HEK293 (cell line): ENCODE data around the gene WNT7B.

Experiments
- CTCF ChIA-PET: fragments of 350-600 bp; formaldehyde crosslinking; extraction: SDS; loops from one replicate; lab custom pipeline; 2021; ENCODE audit warnings: antibody characterized with exemption; lab: Yijun Ruan, JAX
- POLR2A ChIA-PET: fragments of 300-600 bp; formaldehyde crosslinking; extraction: SDS; loops from one replicate; lab custom pipeline; 2020; ENCODE audit warnings: antibody characterized with exemption, inconsistent platforms; lab: Yijun Ruan, JAX
- H3K27ac ChIP-seq: fragments of 200-500 bp; sonication (Bioruptor generic); 2 replicates; pipeline ENCODE4 v1.5.1; 2014; ENCODE audit warnings: low read depth, low read length, control low read depth, inconsistent platforms; ENCODE audit errors: extremely low read depth
- H3K36me3 ChIP-seq, 2 experiments: fragments of 200-500 bp in 1 of 2; sonication (Bioruptor generic) in 1 of 2; 1 replicate in 1 of 2; 2 replicates in 1 of 2; pipeline ENCODE4 v1.5.1; 2014 to 2017; ENCODE audit warnings: inconsistent platforms in 2 of 2, low read length in 2 of 2; ENCODE audit not compliant: control insufficient read depth in 2 of 2, insufficient read depth in 1 of 2
- H3K4me1 ChIP-seq: fragments of 200-500 bp; sonication (Bioruptor generic); 2 replicates; pipeline ENCODE4 v1.5.1; 2014; ENCODE audit warnings: mild to moderate bottlenecking, low read length, inconsistent platforms; ENCODE audit not compliant: control insufficient read depth, insufficient read depth
- H3K4me3 ChIP-seq: 2 replicates; pipeline ENCODE4 v1.5.1; 2011; ENCODE audit warnings: low read depth, mild to moderate bottlenecking, control low read depth, low read length, moderate library complexity
- H3K9me3 ChIP-seq: fragments of 200-500 bp; sonication (Bioruptor generic); 2 replicates; pipeline ENCODE4 v1.5.1; 2014; ENCODE audit warnings: low read depth, low read length, inconsistent platforms; ENCODE audit not compliant: control insufficient read depth, insufficient read depth
- GLIS1 ChIP-seq: fragments of 450-650 bp; formaldehyde crosslinking; IDR thresholded peaks from 2 replicates; pipeline ENCODE4 v1.5.1; 2016; ENCODE audit warnings: missing biosample characterization, missing genetic modification characterization
- SP3 ChIP-seq: fragments of 450-650 bp; formaldehyde crosslinking; IDR thresholded peaks from 2 replicates; pipeline ENCODE4 v1.5.1; 2016; ENCODE audit warnings: missing biosample characterization, missing genetic modification characterization
- ZBTB21 ChIP-seq: fragments of 450-650 bp; formaldehyde crosslinking; IDR thresholded peaks from 2 replicates; pipeline ENCODE4 v1.5.1; 2017; ENCODE audit warnings: missing biosample characterization, missing genetic modification characterization
- ZNF114 ChIP-seq: fragments of 450-650 bp; formaldehyde crosslinking; IDR thresholded peaks from 2 replicates; pipeline ENCODE4 v1.5.0; 2017; ENCODE audit warnings: missing biosample characterization, missing genetic modification characterization
- ZNF138 ChIP-seq: fragments of 450-650 bp; formaldehyde crosslinking; IDR thresholded peaks from 2 replicates; pipeline ENCODE4 v1.5.1; 2016; ENCODE audit warnings: missing biosample characterization, missing genetic modification characterization, borderline replicate concordance
- ZNF19 ChIP-seq: fragments of 450-650 bp; formaldehyde crosslinking; IDR thresholded peaks from 2 replicates; pipeline ENCODE4; 2016; ENCODE audit warnings: missing biosample characterization, missing genetic modification characterization, low read depth
- ZNF211 ChIP-seq: fragments of 450-650 bp; formaldehyde crosslinking; IDR thresholded peaks from 2 replicates; pipeline ENCODE4 v1.5.1; 2016; ENCODE audit warnings: low read depth, missing biosample characterization, missing genetic modification characterization
- ZNF239 ChIP-seq: fragments of 450-650 bp; formaldehyde crosslinking; IDR thresholded peaks from 2 replicates; pipeline ENCODE4 v1.5.1; 2016; ENCODE audit warnings: missing biosample characterization, missing genetic modification characterization
- ZNF391 ChIP-seq: fragments of 450-650 bp; formaldehyde crosslinking; IDR thresholded peaks from 2 replicates; pipeline ENCODE4 v1.5.1; 2016; ENCODE audit warnings: low read depth, missing biosample characterization, missing genetic modification characterization, borderline replicate concordance
- ZNF426 ChIP-seq: fragments of 450-650 bp; formaldehyde crosslinking; IDR thresholded peaks from 2 replicates; pipeline ENCODE4 v1.5.1; 2017; ENCODE audit warnings: missing biosample characterization, missing genetic modification characterization, mild to moderate bottlenecking, inconsistent platforms, moderate library complexity
- ZNF473 ChIP-seq: fragments of 450-650 bp; formaldehyde crosslinking; IDR thresholded peaks from 2 replicates; pipeline ENCODE4 v1.5.1; 2017; ENCODE audit warnings: missing biosample characterization, missing genetic modification characterization
- ZNF514 ChIP-seq: fragments of 450-650 bp; formaldehyde crosslinking; IDR thresholded peaks from 2 replicates; pipeline ENCODE4 v1.5.1; 2016; ENCODE audit warnings: missing biosample characterization, missing genetic modification characterization
- ZNF548 ChIP-seq: fragments of 450-650 bp; formaldehyde crosslinking; IDR thresholded peaks from 2 replicates; pipeline ENCODE4 v1.5.1; 2016; ENCODE audit warnings: missing biosample characterization, missing genetic modification characterization
- ZNF549 ChIP-seq: fragments of 450-650 bp; IDR thresholded peaks from 2 replicates; pipeline ENCODE4 v1.5.1; 2018; ENCODE audit warnings: missing biosample characterization, missing genetic modification characterization, mild to moderate bottlenecking, inconsistent platforms, moderate library complexity
- ZNF654 ChIP-seq: fragments of 450-650 bp; formaldehyde crosslinking; IDR thresholded peaks from 2 replicates; pipeline ENCODE4 v1.5.1; 2016; ENCODE audit warnings: low read depth, missing biosample characterization, missing genetic modification characterization
- ZNF677 ChIP-seq: fragments of 450-650 bp; IDR thresholded peaks from 2 replicates; pipeline ENCODE4 v1.5.0; 2018; ENCODE audit warnings: missing biosample characterization, mild to moderate bottlenecking, missing genetic modification characterization, moderate library complexity
- ZNF747 ChIP-seq: fragments of 450-650 bp; formaldehyde crosslinking; IDR thresholded peaks from 2 replicates; pipeline ENCODE4 v1.5.1; 2016; ENCODE audit warnings: missing biosample characterization, missing genetic modification characterization
- ZNF777 ChIP-seq: fragments of 450-650 bp; formaldehyde crosslinking; IDR thresholded peaks from 2 replicates; pipeline ENCODE4 v1.5.1; 2017; ENCODE audit warnings: missing biosample characterization, missing genetic modification characterization, borderline replicate concordance
- ZSCAN30 ChIP-seq: fragments of 450-650 bp; IDR thresholded peaks from 2 replicates; pipeline ENCODE4 v1.5.1; 2018; ENCODE audit warnings: missing biosample characterization, mild to moderate bottlenecking, missing genetic modification characterization, moderate library complexity
- TF ChIP-seq, protein P1 (sequence below): fragments of 450-650 bp; formaldehyde crosslinking; IDR thresholded peaks from 2 replicates; pipeline ENCODE4 v1.5.1; 2016; ENCODE audit warnings: missing biosample characterization, missing genetic modification characterization
- TF ChIP-seq, protein P2 (sequence below): fragments of 450-650 bp; formaldehyde crosslinking; IDR thresholded peaks from 2 replicates; pipeline ENCODE4 v1.5.1; 2017; ENCODE audit warnings: missing biosample characterization, missing genetic modification characterization
- TF ChIP-seq, protein P3 (sequence below): fragments of 450-650 bp; formaldehyde crosslinking; IDR thresholded peaks from 2 replicates; pipeline ENCODE4 v1.5.1; 2017; ENCODE audit warnings: missing biosample characterization, missing genetic modification characterization
- TF ChIP-seq, protein P4 (sequence below): fragments of 450-650 bp; formaldehyde crosslinking; IDR thresholded peaks from 2 replicates; pipeline ENCODE4 v1.5.1; 2016; ENCODE audit warnings: missing biosample characterization, missing genetic modification characterization

WNT7B gene

DNA sequence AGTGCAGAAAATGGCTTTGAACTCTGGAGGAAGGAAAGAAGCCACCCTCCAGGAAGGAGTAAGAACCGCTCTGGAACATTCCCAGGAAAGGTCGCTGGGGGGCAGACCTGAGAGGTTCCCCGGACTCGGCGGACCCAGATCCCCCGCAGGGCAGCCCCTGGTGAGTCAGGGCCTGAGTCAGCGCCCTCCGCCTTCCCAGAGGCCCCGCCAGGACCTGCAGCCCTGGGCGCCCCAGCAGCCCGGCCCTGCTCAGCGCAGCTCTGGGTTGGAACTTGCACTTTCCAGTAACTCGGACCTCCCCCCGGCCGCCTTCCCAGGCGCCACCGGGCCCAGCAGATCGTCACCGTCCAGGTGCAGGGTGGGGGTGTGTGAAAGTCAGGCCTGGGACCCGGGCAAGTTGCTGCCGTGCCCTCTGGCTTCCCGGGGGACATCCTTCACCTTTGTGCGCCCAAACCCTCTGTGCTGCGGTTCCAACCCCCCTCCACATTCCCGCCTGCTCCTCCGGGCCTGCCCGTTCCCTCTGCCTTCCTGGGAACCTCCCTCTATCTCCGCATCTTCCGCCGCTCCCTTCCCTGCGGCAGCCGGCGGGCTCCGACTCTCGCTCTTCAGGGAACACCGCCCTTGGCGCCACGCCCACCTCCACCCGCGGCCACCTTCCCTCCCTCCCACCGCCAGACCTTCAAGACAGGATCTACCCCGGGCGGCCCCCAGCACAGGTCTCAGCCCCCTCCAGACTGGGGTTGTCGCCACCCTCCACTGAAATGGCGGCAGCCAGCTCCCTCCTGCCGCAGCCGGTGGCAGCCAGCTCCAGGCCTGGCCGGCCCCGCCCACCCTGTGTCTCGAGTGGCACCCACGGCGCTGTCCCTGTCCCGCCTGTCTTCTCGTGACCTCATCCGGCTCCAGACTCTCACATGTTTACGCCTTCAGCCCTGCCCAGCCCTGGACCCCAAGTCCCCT, 36.8 kb upstream of the WNT7B start (continued):
- no peak for TF ChIP-seq ZNF19 (tag by site-specific recombination)

DNA sequence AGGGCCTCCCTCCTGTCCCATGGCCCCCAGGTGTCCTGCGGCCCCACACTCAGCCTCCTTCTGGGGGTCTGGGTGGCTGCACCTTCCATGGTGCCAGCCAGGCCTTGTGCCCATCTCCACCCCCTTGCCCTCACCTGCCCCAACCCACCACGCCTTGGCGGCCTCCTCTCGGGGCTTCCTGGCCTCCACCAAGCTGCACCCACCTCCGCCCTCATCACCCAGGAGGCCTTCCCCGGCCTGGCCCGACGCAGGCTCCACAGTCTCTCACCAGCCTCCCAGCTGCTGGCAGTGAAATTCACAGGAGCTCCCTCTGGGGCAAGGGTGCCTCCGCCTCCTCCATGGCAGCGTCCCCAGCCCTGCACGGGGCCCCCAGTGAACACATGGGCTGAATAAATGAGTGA, 35.9 kb upstream of the WNT7B start:
- CTCF ChIA-PET = interaction anchor here (0.7 to 7.4 kb wide), 23 partner anchors 6 to 303 kb away, joined by 3 to 82 read pairs (median 5); no protein-coding TSS in a partner anchor
- H3K36me3 ChIP-seq = no peaks in the 10 kb centered on the region; a peak in 1 of 3 replicates
- TF ChIP-seq ZNF514 (tag by site-specific recombination) (no peak), ZNF114 (tag by site-specific recombination) (no peak), ZBTB21 (no peak), ZNF211 (tag by site-specific recombination) (no peak), ZNF391 (tag by site-specific recombination) (no peak), ZSCAN30 (tag by site-specific recombination) (no peak)
- TF ChIP-seq, protein P1, sequence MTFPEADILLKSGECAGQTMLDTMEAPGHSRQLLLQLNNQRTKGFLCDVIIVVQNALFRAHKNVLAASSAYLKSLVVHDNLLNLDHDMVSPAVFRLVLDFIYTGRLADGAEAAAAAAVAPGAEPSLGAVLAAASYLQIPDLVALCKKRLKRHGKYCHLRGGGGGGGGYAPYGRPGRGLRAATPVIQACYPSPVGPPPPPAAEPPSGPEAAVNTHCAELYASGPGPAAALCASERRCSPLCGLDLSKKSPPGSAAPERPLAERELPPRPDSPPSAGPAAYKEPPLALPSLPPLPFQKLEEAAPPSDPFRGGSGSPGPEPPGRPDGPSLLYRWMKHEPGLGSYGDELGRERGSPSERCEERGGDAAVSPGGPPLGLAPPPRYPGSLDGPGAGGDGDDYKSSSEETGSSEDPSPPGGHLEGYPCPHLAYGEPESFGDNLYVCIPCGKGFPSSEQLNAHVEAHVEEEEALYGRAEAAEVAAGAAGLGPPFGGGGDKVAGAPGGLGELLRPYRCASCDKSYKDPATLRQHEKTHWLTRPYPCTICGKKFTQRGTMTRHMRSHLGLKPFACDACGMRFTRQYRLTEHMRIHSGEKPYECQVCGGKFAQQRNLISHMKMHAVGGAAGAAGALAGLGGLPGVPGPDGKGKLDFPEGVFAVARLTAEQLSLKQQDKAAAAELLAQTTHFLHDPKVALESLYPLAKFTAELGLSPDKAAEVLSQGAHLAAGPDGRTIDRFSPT = peak; percentile 64
- TF ChIP-seq, protein P2, sequence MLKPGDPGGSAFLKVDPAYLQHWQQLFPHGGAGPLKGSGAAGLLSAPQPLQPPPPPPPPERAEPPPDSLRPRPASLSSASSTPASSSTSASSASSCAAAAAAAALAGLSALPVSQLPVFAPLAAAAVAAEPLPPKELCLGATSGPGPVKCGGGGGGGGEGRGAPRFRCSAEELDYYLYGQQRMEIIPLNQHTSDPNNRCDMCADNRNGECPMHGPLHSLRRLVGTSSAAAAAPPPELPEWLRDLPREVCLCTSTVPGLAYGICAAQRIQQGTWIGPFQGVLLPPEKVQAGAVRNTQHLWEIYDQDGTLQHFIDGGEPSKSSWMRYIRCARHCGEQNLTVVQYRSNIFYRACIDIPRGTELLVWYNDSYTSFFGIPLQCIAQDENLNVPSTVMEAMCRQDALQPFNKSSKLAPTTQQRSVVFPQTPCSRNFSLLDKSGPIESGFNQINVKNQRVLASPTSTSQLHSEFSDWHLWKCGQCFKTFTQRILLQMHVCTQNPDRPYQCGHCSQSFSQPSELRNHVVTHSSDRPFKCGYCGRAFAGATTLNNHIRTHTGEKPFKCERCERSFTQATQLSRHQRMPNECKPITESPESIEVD = no peak
- TF ChIP-seq, all 188 proteins: peak for 1
- Histone ChIP-seq H3K4me3 (no peak overlapping the region), H3K9me3 (no peaks in the 10 kb centered on the region), H3K27ac (peak overlapping the region; percentile 88), H3K4me1 (peaks cover 5% of the 10 kb centered on the region; the same call in 1 of the 2 replicates)
- POLR2A ChIA-PET = interaction anchor here (0.7 to 4.6 kb wide), 10 partner anchors 9 to 525 kb away, joined by 3 to 41 read pairs (median 3); partner anchors contain the start of gene CELSR1

DNA sequence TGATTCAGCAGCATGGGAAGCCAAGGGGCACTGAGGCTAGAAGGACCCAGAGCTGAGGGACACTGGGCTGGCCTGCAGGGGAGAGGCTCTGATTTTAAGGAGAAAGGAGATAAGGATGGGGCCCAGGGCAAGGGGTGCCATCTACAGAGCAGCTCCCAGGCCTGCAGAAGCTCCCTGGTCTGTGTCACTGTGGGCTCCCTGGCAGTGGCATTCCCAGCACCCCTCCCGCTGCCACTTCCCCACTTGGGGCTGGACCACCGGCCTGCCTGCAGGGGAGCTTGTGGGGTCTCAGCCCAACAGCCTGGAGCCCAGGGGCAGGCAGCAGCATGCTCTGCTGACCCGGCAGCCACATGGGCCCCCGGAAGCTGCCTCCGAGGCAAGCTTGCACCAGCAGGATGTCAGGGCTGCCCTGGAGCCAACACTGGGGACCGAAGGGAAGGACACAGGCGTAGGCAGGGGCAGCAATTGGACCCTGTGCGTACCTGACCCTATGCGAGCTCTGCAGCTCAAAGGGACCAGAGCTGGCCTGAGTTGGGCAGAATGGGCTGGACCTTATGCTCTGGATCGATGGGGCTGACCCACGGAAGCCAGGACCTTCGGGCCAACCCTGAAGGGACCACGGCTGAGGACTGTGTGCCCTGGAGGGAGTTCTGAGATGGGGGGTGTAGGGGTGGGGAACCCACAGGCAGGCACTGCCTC, 35.4 kb upstream of the WNT7B start:
- TF ChIP-seq ZNF549 = no peak
- no peak for TF ChIP-seq GLIS1 (tag by site-specific recombination)
- no peak for TF ChIP-seq ZNF239 (tag by site-specific recombination)
- no peak for TF ChIP-seq SP3 (tag by site-specific recombination)
- TF ChIP-seq, protein P3, sequence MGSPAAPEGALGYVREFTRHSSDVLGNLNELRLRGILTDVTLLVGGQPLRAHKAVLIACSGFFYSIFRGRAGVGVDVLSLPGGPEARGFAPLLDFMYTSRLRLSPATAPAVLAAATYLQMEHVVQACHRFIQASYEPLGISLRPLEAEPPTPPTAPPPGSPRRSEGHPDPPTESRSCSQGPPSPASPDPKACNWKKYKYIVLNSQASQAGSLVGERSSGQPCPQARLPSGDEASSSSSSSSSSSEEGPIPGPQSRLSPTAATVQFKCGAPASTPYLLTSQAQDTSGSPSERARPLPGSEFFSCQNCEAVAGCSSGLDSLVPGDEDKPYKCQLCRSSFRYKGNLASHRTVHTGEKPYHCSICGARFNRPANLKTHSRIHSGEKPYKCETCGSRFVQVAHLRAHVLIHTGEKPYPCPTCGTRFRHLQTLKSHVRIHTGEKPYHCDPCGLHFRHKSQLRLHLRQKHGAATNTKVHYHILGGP (tag by site-specific recombination) = no peak
- TF ChIP-seq ZNF677 (tag by site-specific recombination) = no peak
- TF ChIP-seq ZNF138 (tag by site-specific recombination) = no peak
- TF ChIP-seq ZNF747 (tag by site-specific recombination) = no peak
- no peak for TF ChIP-seq ZNF473 (tag by site-specific recombination)
- no peak for TF ChIP-seq ZNF426 (tag by site-specific recombination)
- no peak for TF ChIP-seq ZNF777 (tag by site-specific recombination)
- no peak for TF ChIP-seq ZNF654 (tag by site-specific recombination)
- TF ChIP-seq, protein P4, sequence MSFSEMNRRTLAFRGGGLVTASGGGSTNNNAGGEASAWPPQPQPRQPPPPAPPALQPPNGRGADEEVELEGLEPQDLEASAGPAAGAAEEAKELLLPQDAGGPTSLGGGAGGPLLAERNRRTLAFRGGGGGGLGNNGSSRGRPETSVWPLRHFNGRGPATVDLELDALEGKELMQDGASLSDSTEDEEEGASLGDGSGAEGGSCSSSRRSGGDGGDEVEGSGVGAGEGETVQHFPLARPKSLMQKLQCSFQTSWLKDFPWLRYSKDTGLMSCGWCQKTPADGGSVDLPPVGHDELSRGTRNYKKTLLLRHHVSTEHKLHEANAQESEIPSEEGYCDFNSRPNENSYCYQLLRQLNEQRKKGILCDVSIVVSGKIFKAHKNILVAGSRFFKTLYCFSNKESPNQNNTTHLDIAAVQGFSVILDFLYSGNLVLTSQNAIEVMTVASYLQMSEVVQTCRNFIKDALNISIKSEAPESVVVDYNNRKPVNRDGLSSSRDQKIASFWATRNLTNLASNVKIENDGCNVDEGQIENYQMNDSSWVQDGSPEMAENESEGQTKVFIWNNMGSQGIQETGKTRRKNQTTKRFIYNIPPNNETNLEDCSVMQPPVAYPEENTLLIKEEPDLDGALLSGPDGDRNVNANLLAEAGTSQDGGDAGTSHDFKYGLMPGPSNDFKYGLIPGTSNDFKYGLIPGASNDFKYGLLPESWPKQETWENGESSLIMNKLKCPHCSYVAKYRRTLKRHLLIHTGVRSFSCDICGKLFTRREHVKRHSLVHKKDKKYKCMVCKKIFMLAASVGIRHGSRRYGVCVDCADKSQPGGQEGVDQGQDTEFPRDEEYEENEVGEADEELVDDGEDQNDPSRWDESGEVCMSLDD (tag by site-specific recombination) = no peak
- TF ChIP-seq ZNF548 (tag by site-specific recombination) = no peak
- CTCF ChIA-PET = interaction anchor here (0.6 to 3.3 kb wide), 17 partner anchors 11 to 1953 kb away, joined by 3 to 29 read pairs (median 5); no protein-coding TSS in a partner anchor
- no peaks in the 10 kb centered on the region for H3K36me3 ChIP-seq
- H3K27ac ChIP-seq = peak overlapping the region; percentile 88; the same call in 1 of the 2 replicates
- H3K9me3 ChIP-seq = no peaks in the 10 kb centered on the region
- H3K4me1 ChIP-seq = peaks cover 5% of the 10 kb centered on the region; the same call in 1 of the 2 replicates
- POLR2A ChIA-PET = interaction anchor here (1.2 to 4.6 kb wide), 4 partner anchors 16 to 58 kb away, joined by 3 to 41 read pairs (median 18); no protein-coding TSS in a partner anchor
- H3K4me3 ChIP-seq = no peak overlapping the region
